GM21737 (cell line): ENCODE data around the gene APOB.

Experiments
- ATAC-seq: cut with Tn5 transposase; IDR thresholded peaks from one replicate; pipeline ENCODE4 v1.9.1; 2021; ENCODE audit warnings: mild to moderate bottlenecking, moderate library complexity; ENCODE audit not compliant: unreplicated experiment

The APOB gene

GRCh38 chr2:20986024-20986939, 57.6 kb downstream of the APOB start:
- ATAC-seq, result no peak

- no peak for ATAC-seq
Measured at GRCh38 chr2:20985062-20985461, 58.8 kb downstream of the APOB start.

GRCh38 chr2:20984408-20984807, 59.5 kb downstream of the APOB start:
- ATAC-seq, result no peak

GRCh38 chr2:20983844-20984243, 60.0 kb downstream of the APOB start:
- no peak for ATAC-seq

GRCh38 chr2:20982861-20983260, 61.0 kb downstream of the APOB start:
- no peak for ATAC-seq

- ATAC-seq, result no peak
Measured at GRCh38 chr2:20977520-20978180, 66.2 kb downstream of the APOB start.

GRCh38 chr2:20976527-20976926, 67.3 kb downstream of the APOB start:
- ATAC-seq, result no peak

GRCh38 chr2:20972792-20973565, 70.9 kb downstream of the APOB start:
- ATAC-seq, result no peak

- ATAC-seq, result no peak
Measured at GRCh38 chr2:20972110-20972509, 71.8 kb downstream of the APOB start.

GRCh38 chr2:20970068-20970467, 73.8 kb downstream of the APOB start:
- no peak for ATAC-seq

GRCh38 chr2:20966061-20966595, 77.7 kb downstream of the APOB start:
- ATAC-seq, result no peak

- no peak for ATAC-seq
Measured at GRCh38 chr2:20965221-20965620, 78.7 kb downstream of the APOB start.

- ATAC-seq, result no peak
Measured at GRCh38 chr2:20963867-20964266, 80.0 kb downstream of the APOB start.

GRCh38 chr2:20962939-20963557, 80.8 kb downstream of the APOB start:
- no peak for ATAC-seq

- ATAC-seq, result no peak
Measured at GRCh38 chr2:20961858-20962257, 82.0 kb downstream of the APOB start.

GRCh38 chr2:20960003-20960402, 83.9 kb downstream of the APOB start:
- no peak for ATAC-seq

GRCh38 chr2:20959252-20959651, 84.6 kb downstream of the APOB start:
- ATAC-seq, result no peak

GRCh38 chr2:20957788-20958525, 85.9 kb downstream of the APOB start:
- ATAC-seq, result no peak

GRCh38 chr2:20955277-20956026, 88.4 kb downstream of the APOB start:
- no peak for ATAC-seq
